HEK293 (cell line): ENCODE results near the gene LBX2.

Experiments
- CTCF ChIA-PET: fragments of 350-600 bp; formaldehyde crosslinking; extraction: SDS; loops from one replicate; lab custom pipeline; 2021; ENCODE audit warnings: antibody characterized with exemption; lab: Yijun Ruan, JAX
- POLR2A ChIA-PET: fragments of 300-600 bp; formaldehyde crosslinking; extraction: SDS; loops from one replicate; lab custom pipeline; 2020; ENCODE audit warnings: antibody characterized with exemption, inconsistent platforms; lab: Yijun Ruan, JAX
- H3K27ac ChIP-seq: fragments of 200-500 bp; sonication (Bioruptor generic); 2 replicates; pipeline ENCODE4 v1.5.1; 2014; ENCODE audit warnings: low read depth, low read length, control low read depth, inconsistent platforms; ENCODE audit errors: extremely low read depth
- H3K36me3 ChIP-seq, 2 experiments: fragments of 200-500 bp in 1 of 2; sonication (Bioruptor generic) in 1 of 2; 1 replicate in 1 of 2; 2 replicates in 1 of 2; pipeline ENCODE4 v1.5.1; 2014 to 2017; ENCODE audit warnings: inconsistent platforms in 2 of 2, low read length in 2 of 2; ENCODE audit not compliant: control insufficient read depth in 2 of 2, insufficient read depth in 1 of 2
- H3K4me1 ChIP-seq: fragments of 200-500 bp; sonication (Bioruptor generic); 2 replicates; pipeline ENCODE4 v1.5.1; 2014; ENCODE audit warnings: mild to moderate bottlenecking, low read length, inconsistent platforms; ENCODE audit not compliant: control insufficient read depth, insufficient read depth
- H3K4me3 ChIP-seq: 2 replicates; pipeline ENCODE4 v1.5.1; 2011; ENCODE audit warnings: low read depth, mild to moderate bottlenecking, control low read depth, low read length, moderate library complexity
- H3K9me3 ChIP-seq: fragments of 200-500 bp; sonication (Bioruptor generic); 2 replicates; pipeline ENCODE4 v1.5.1; 2014; ENCODE audit warnings: low read depth, low read length, inconsistent platforms; ENCODE audit not compliant: control insufficient read depth, insufficient read depth
- HIC1 ChIP-seq: fragments of 450-650 bp; formaldehyde crosslinking; IDR thresholded peaks from 2 replicates; pipeline ENCODE4 v1.5.1; 2016; ENCODE audit warnings: missing biosample characterization, missing genetic modification characterization
- HOXD13 ChIP-seq: sonication (generic); formaldehyde crosslinking; IDR thresholded peaks from 2 replicates; pipeline ENCODE4 v1.8.0; 2022; ENCODE audit warnings: missing genetic modification reagents, borderline replicate concordance
- KLF17 ChIP-seq: fragments of 450-650 bp; formaldehyde crosslinking; IDR thresholded peaks from 2 replicates; pipeline ENCODE4 v1.5.1; 2016; ENCODE audit warnings: missing biosample characterization, missing genetic modification characterization
- KLF9 ChIP-seq: fragments of 450-650 bp; formaldehyde crosslinking; IDR thresholded peaks from 2 replicates; pipeline ENCODE4 v1.5.1; 2016; ENCODE audit warnings: missing biosample characterization, missing genetic modification characterization, low read depth
- OSR2 ChIP-seq: fragments of 450-650 bp; formaldehyde crosslinking; IDR thresholded peaks from 2 replicates; pipeline ENCODE4 v1.5.1; 2016; ENCODE audit warnings: missing biosample characterization, missing genetic modification characterization
- REST ChIP-seq: fragments of 450-650 bp; formaldehyde crosslinking; IDR thresholded peaks from 2 replicates; pipeline ENCODE4 v1.5.1; 2016; ENCODE audit warnings: missing biosample characterization, missing genetic modification characterization
- SCRT1 ChIP-seq: fragments of 450-650 bp; formaldehyde crosslinking; IDR thresholded peaks from 2 replicates; pipeline ENCODE4 v1.5.1; 2016; ENCODE audit warnings: missing biosample characterization, missing genetic modification characterization, borderline replicate concordance
- SCRT2 ChIP-seq: fragments of 450-650 bp; formaldehyde crosslinking; IDR thresholded peaks from 2 replicates; pipeline ENCODE4 v1.5.1; 2016; ENCODE audit warnings: missing biosample characterization, missing genetic modification characterization
- SETDB1 ChIP-seq: IDR thresholded peaks from one replicate; pipeline ENCODE4 v1.6.1; 2017; ENCODE audit warnings: mild to moderate bottlenecking, low read length, moderate library complexity, mixed read lengths; ENCODE audit not compliant: insufficient read length
- TRIM28 ChIP-seq: IDR thresholded peaks from 2 replicates; pipeline ENCODE4 v1.6.1; 2011; ENCODE audit warnings: low read length, control low read depth, borderline replicate concordance
- ZBTB10 ChIP-seq: fragments of 450-650 bp; formaldehyde crosslinking; IDR thresholded peaks from 2 replicates; pipeline ENCODE4 v1.5.1; 2016; ENCODE audit warnings: missing biosample characterization, missing genetic modification characterization
- ZBTB8A ChIP-seq: fragments of 450-650 bp; formaldehyde crosslinking; IDR thresholded peaks from 2 replicates; pipeline ENCODE4 v1.5.1; 2016; ENCODE audit warnings: missing biosample characterization, missing genetic modification characterization
- ZEB2 ChIP-seq: fragments of 450-650 bp; formaldehyde crosslinking; IDR thresholded peaks from 2 replicates; pipeline ENCODE4 v1.5.1; 2016; ENCODE audit warnings: missing biosample characterization, missing genetic modification characterization
- ZFP37 ChIP-seq: fragments of 450-650 bp; formaldehyde crosslinking; IDR thresholded peaks from 2 replicates; pipeline ENCODE4 v1.5.1; 2016; ENCODE audit warnings: missing biosample characterization, missing genetic modification characterization
- ZNF121 ChIP-seq: fragments of 450-650 bp; formaldehyde crosslinking; IDR thresholded peaks from 2 replicates; pipeline ENCODE4 v1.5.1; 2016; ENCODE audit warnings: missing biosample characterization, missing genetic modification characterization
- ZNF138 ChIP-seq: fragments of 450-650 bp; formaldehyde crosslinking; IDR thresholded peaks from 2 replicates; pipeline ENCODE4 v1.5.1; 2016; ENCODE audit warnings: missing biosample characterization, missing genetic modification characterization, borderline replicate concordance
- ZNF146 ChIP-seq: fragments of 450-650 bp; formaldehyde crosslinking; IDR thresholded peaks from 2 replicates; pipeline ENCODE4 v1.5.1; 2016; ENCODE audit warnings: missing biosample characterization, missing genetic modification characterization
- ZNF169 ChIP-seq: fragments of 450-650 bp; formaldehyde crosslinking; IDR thresholded peaks from 2 replicates; pipeline ENCODE4 v1.5.1; 2016; ENCODE audit warnings: missing biosample characterization, missing genetic modification characterization
- ZNF280C ChIP-seq: fragments of 450-650 bp; formaldehyde crosslinking; IDR thresholded peaks from 2 replicates; pipeline ENCODE4 v1.5.1; 2016; ENCODE audit warnings: missing biosample characterization, missing genetic modification characterization
- ZNF433 ChIP-seq: fragments of 450-650 bp; formaldehyde crosslinking; IDR thresholded peaks from 2 replicates; pipeline ENCODE4 v1.5.1; 2016; ENCODE audit warnings: missing biosample characterization, missing genetic modification characterization, low read depth
- ZNF501 ChIP-seq: fragments of 450-650 bp; formaldehyde crosslinking; IDR thresholded peaks from 2 replicates; pipeline ENCODE4 v1.5.1; 2016; ENCODE audit warnings: missing biosample characterization, missing genetic modification characterization
- ZNF560 ChIP-seq: fragments of 450-650 bp; formaldehyde crosslinking; IDR thresholded peaks from 2 replicates; pipeline ENCODE4 v1.5.1; 2017; ENCODE audit warnings: missing biosample characterization, missing genetic modification characterization, borderline replicate concordance
- ZNF658 ChIP-seq: fragments of 450-650 bp; formaldehyde crosslinking; IDR thresholded peaks from 2 replicates; pipeline ENCODE4; 2016; ENCODE audit warnings: missing biosample characterization, missing genetic modification characterization
- ZNF664 ChIP-seq: fragments of 450-650 bp; formaldehyde crosslinking; IDR thresholded peaks from 2 replicates; pipeline ENCODE4 v1.5.1; 2016; ENCODE audit warnings: missing biosample characterization, missing genetic modification characterization
- ZSCAN23 ChIP-seq: fragments of 450-650 bp; formaldehyde crosslinking; IDR thresholded peaks from 2 replicates; pipeline ENCODE4 v1.5.1; 2016; ENCODE audit warnings: missing biosample characterization, missing genetic modification characterization

The LBX2 gene

GRCh38 chr2:74472086-74472944, 27.1 kb downstream of the LBX2 start, which contains the start of gene MRPL53:
Gene MRPL53, minus strand, starts transcription at chr2:74472680. Its CDS starts 20 bp downstream, at chr2:74472660.
- ChIA-PET POLR2A (interaction anchor here (0.9 to 4.0 kb wide), 9 partner anchors 9 to 118 kb away, joined by 3 to 44 read pairs (median 5); partner anchors contain the start of genes AUP1, CCDC142, HTRA2 and INO80B), CTCF (interaction anchor here (0.8 to 1.5 kb wide), 4 partner anchors 10 to 195 kb away, joined by 3 to 14 read pairs (median 3); partner anchors contain the start of genes CCDC142, INO80B and TTC31)
- H3K4me3 ChIP-seq: peak within 1 kb of the TSS; percentile 55
- H3K36me3 ChIP-seq: peaks cover 18 to 31% of the 10 kb centered on the region in 2 experiments; a peak in 2 of 3 replicates
- 0 out of 2 replicates have a peak, but pooled peaks cover 2% of the 10 kb centered on the region for H3K4me1 ChIP-seq
- peak within 1 kb of the TSS; percentile 87 for H3K27ac ChIP-seq
- no peaks in the 10 kb centered on the region for H3K9me3 ChIP-seq
- TF ChIP-seq SCRT2 (tag by site-specific recombination): peak; percentile 77; the same call in 1 of the 2 replicates
- no peak for TF ChIP-seq ZNF664 (tag by site-specific recombination)
- peak; percentile 82; the same call in 1 of the 2 replicates for TF ChIP-seq TRIM28
- no peak for TF ChIP-seq ZNF169 (tag by site-specific recombination)
- no peak for TF ChIP-seq ZNF138 (tag by site-specific recombination)
- 0 out of 2 replicates have a peak, but pooled peaks have one; percentile 40 for TF ChIP-seq ZEB2
- TF ChIP-seq ZNF146 (tag by site-specific recombination): 0 out of 2 replicates have a peak, but pooled peaks have one; percentile 6
- peak; percentile 83 for TF ChIP-seq HOXD13 (CRISPR knock-in tag)
- TF ChIP-seq ZSCAN23 (tag by site-specific recombination): no peak
- no peak for TF ChIP-seq ZNF560 (tag by site-specific recombination)
- TF ChIP-seq OSR2 (tag by site-specific recombination): 0 out of 2 replicates have a peak, but pooled peaks have one; percentile 13
- no peak for TF ChIP-seq ZNF658 (tag by site-specific recombination)
- TF ChIP-seq KLF17 (tag by site-specific recombination): no peak; the same call in 1 of the 2 replicates
- no peak for TF ChIP-seq HIC1 (tag by site-specific recombination)
- TF ChIP-seq SETDB1: no peak
- peak; percentile 88 for TF ChIP-seq ZFP37 (tag by site-specific recombination)
- TF ChIP-seq ZBTB8A (tag by site-specific recombination): peak; percentile 66; the same call in 1 of the 2 replicates
- no peak for TF ChIP-seq ZBTB10
- no peak for TF ChIP-seq REST
- peak; percentile 89 for TF ChIP-seq ZNF501 (tag by site-specific recombination)
- no peak for TF ChIP-seq ZNF433 (tag by site-specific recombination)
- no peak for TF ChIP-seq ZNF280C (tag by site-specific recombination)
- peak; percentile 13; the same call in 1 of the 2 replicates for TF ChIP-seq KLF9 (tag by site-specific recombination)
- TF ChIP-seq ZNF121: no peak
- peak; percentile 16; the same call in 1 of the 2 replicates for TF ChIP-seq SCRT1 (tag by site-specific recombination)
